Endothelial cell (in vitro differentiated cells): Measurements from ENCODE around the gene NFATC2. TPM values are rescaled to one million over a fixed set of nuclear protein-coding genes. Genes with fewer than 3 reads are reported as not detected.

Experiments used
- DNase-seq: peaks from one replicate; pipeline ENCODE4 v3.0.0; 2021; ENCODE audit warnings: low spot score
- H3K27ac Mint-ChIP-seq: one replicate; pipeline ENCODE4 v1.8.0; 2021; ENCODE audit warnings: mixed read lengths, inconsistent platforms; ENCODE audit not compliant: unreplicated experiment
- H3K27me3 Mint-ChIP-seq: one replicate; pipeline ENCODE4 v1.8.0; 2021; ENCODE audit warnings: mild to moderate bottlenecking, moderate library complexity, mixed read lengths, inconsistent platforms; ENCODE audit not compliant: unreplicated experiment
- H3K36me3 Mint-ChIP-seq: one replicate; pipeline ENCODE4 v1.8.0; 2021; ENCODE audit warnings: mild to moderate bottlenecking, low read depth, mixed read lengths, inconsistent platforms; ENCODE audit not compliant: unreplicated experiment
- H3K4me1 Mint-ChIP-seq: one replicate; pipeline ENCODE4 v1.8.0; 2021; ENCODE audit warnings: mild to moderate bottlenecking, mixed read lengths, inconsistent platforms; ENCODE audit not compliant: unreplicated experiment
- H3K4me3 Mint-ChIP-seq: one replicate; pipeline ENCODE4 v1.8.0; 2021; ENCODE audit warnings: mild to moderate bottlenecking, mixed read lengths, inconsistent platforms; ENCODE audit not compliant: unreplicated experiment
- H3K9me3 Mint-ChIP-seq: one replicate; pipeline ENCODE4 v1.8.0; 2021; ENCODE audit warnings: mixed read lengths, inconsistent platforms; ENCODE audit not compliant: unreplicated experiment
- total RNA-seq: library from RNA; stranded (reverse); fragmentation: NEBNext Ultra II Directional; extraction: Animal tissue kit (Norgen Biotek cat#: 25700); gene quantifications from one replicate; pipeline ENCODE4 v1.2.1, GENCODE V29; 2021; ENCODE audit not compliant: unreplicated experiment
- TF ChIP-seq, protein P1 (sequence below): fragments of 200-600 bp; sonication (generic); IDR thresholded peaks from one replicate; pipeline ENCODE4 v1.5.0; 2021; ENCODE audit warnings: antibody characterized with exemption; ENCODE audit not compliant: unreplicated experiment

Gene NFATC2
- total RNA-seq, 1 donor from 2014 or later: 3.5 TPM

DNA sequence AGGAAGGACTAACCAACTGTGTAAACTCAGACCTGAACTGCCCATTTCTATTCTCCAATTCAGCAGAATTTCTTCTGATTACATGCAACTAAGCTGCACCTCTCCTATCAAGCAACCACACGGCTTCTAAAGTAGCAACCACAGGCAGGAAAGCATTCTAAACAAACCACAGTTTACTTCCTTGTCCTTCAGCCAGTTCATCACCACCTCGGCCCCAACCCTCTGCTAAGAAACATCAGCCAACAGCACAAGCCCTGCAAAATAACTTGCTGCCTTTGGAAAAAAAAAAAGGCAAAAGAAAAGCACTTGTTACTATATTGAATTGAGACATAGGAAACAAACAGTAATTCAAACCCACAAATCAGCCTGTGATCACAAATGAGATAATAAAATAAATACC lies 140.3 kb downstream of the NFATC2 start:
- no peaks in the 10 kb centered on the region for H3K36me3 Mint-ChIP-seq
- no peak overlapping the region for H3K27ac Mint-ChIP-seq
- no peaks in the 10 kb centered on the region for H3K9me3 Mint-ChIP-seq
- H3K4me1 Mint-ChIP-seq: peaks cover 8% of the 10 kb centered on the region
- H3K4me3 Mint-ChIP-seq: no peak overlapping the region
- DNase-seq: no peak
- TF ChIP-seq, protein P1, sequence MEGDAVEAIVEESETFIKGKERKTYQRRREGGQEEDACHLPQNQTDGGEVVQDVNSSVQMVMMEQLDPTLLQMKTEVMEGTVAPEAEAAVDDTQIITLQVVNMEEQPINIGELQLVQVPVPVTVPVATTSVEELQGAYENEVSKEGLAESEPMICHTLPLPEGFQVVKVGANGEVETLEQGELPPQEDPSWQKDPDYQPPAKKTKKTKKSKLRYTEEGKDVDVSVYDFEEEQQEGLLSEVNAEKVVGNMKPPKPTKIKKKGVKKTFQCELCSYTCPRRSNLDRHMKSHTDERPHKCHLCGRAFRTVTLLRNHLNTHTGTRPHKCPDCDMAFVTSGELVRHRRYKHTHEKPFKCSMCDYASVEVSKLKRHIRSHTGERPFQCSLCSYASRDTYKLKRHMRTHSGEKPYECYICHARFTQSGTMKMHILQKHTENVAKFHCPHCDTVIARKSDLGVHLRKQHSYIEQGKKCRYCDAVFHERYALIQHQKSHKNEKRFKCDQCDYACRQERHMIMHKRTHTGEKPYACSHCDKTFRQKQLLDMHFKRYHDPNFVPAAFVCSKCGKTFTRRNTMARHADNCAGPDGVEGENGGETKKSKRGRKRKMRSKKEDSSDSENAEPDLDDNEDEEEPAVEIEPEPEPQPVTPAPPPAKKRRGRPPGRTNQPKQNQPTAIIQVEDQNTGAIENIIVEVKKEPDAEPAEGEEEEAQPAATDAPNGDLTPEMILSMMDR: no peak
- peaks cover 5% of the 10 kb centered on the region for H3K27me3 Mint-ChIP-seq

DNA sequence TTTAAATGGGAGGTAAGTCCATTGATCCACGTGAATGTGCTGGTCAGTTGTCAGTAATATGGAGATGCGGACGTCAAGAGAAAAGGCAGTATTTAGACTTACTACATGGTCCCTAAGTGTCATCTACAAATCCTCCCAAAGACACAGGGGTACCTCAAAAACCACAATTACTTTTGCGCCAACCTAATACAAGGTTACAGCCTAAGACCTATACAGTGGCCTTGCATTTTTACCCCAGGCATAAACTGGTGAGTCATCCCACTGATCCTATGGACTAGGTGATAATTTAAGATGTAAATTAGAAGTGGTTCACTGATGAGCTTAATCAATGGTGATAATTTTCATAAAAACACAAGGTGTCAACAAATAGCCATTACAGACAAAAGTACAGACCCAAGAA lies 141.0 kb downstream of the NFATC2 start:
- no peak for DNase-seq
- H3K27me3 Mint-ChIP-seq: peaks cover 6% of the 10 kb centered on the region
- peaks cover 15% of the 10 kb centered on the region for H3K4me1 Mint-ChIP-seq
- no peaks in the 10 kb centered on the region for H3K9me3 Mint-ChIP-seq
- H3K36me3 Mint-ChIP-seq: no peaks in the 10 kb centered on the region
- TF ChIP-seq, protein P1: no peak
- no peak overlapping the region for H3K27ac Mint-ChIP-seq
- H3K4me3 Mint-ChIP-seq: no peak overlapping the region

DNA sequence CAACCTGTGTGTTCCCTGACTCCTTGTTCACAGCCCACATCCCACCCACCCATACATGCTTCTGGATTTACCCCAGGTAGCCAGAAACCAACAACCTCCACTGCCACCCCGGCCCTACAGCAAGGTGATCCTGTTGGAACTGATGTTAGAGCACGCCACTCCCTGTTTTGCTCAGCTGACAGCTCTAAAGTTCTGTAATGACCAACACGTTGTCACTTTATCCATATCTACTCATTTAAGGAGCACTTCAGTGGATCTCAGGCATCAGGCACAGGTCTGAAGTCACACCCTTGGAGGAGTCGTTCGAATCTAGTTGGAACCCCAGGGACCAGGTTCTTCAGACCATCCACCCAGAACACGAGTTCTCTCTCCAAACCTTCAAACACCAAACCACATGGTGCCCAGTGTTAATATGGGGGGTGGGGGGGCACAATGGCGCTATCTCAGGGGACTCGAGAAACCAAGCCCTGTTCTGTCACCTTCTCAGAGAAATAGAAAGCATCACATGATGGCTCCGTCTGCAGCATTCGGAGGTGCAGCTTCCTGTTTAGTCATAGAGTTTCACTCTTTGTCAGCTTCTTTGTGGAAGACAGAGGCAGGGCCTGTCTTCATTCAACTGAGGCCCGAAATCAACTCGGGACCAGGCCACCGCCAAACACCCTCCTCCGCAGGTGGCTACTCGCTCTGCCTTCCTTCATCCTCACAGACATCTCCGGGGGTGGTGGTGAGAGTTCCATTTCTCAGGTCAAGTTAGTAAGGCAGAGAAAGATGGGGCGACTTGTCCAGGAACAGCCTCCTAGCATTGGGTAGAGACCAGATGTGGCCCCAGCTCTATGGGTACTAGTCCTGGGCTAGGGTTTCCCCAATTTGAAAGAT lies 142.2 kb downstream of the NFATC2 start:
- DNase-seq: no peak
- Mint-ChIP-seq H3K9me3 (no peaks in the 10 kb centered on the region), H3K27ac (no peak overlapping the region), H3K4me1 (peaks cover 18% of the 10 kb centered on the region), H3K27me3 (peaks cover 6% of the 10 kb centered on the region), H3K36me3 (no peaks in the 10 kb centered on the region), H3K4me3 (no peak overlapping the region)
- TF ChIP-seq, protein P1: no peak

DNA sequence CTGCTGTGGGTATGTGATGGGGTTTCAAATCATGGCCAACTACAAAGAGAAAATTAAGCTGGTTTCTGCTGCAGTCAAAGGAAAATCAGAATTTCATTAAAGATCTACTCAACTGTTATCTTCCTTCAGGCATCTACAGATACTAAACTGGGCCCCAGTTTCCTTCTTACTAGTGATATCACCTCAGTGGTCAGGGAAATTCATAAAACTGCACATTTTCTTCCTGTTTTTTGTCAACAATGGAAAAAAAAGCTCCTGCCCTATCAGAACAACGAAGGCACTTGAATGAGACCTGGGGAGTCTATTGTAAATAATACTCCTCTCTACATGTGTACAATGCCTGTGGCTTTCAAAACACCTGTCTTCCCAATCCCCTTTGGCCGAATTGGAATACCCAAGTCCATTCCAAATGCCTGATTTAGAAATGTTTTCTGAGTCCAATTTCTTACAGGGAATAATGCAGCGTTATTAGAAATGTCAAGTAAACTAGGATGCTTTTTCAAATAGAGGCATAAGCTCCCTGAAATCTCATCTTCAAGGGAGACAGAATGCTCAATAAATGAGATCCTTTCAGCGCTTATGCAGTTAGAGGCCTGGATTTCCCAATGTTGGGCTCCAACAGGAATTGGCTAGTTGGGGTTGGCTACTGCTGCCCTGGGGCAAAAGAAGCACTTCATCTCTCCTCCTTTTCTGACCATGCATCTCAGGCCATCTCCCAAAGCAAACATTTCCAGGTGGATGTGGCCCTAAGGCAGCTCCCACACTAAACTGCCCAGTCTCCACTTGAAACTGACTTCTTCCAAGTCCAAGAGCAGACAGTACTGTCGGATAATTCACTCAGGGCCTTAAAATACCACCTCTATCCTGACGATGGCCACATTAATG lies 143.3 kb downstream of the NFATC2 start:
- TF ChIP-seq, protein P1: no peak
- no peaks in the 10 kb centered on the region for H3K36me3 Mint-ChIP-seq
- DNase-seq: no peak
- H3K4me3 Mint-ChIP-seq: no peak overlapping the region
- H3K4me1 Mint-ChIP-seq: peaks cover 25% of the 10 kb centered on the region
- no peak overlapping the region for H3K27ac Mint-ChIP-seq
- peaks cover 6% of the 10 kb centered on the region for H3K27me3 Mint-ChIP-seq
- no peaks in the 10 kb centered on the region for H3K9me3 Mint-ChIP-seq
